Measurements from ENCODE around the gene PXDN.

- TF ChIP-seq, protein P1, sequence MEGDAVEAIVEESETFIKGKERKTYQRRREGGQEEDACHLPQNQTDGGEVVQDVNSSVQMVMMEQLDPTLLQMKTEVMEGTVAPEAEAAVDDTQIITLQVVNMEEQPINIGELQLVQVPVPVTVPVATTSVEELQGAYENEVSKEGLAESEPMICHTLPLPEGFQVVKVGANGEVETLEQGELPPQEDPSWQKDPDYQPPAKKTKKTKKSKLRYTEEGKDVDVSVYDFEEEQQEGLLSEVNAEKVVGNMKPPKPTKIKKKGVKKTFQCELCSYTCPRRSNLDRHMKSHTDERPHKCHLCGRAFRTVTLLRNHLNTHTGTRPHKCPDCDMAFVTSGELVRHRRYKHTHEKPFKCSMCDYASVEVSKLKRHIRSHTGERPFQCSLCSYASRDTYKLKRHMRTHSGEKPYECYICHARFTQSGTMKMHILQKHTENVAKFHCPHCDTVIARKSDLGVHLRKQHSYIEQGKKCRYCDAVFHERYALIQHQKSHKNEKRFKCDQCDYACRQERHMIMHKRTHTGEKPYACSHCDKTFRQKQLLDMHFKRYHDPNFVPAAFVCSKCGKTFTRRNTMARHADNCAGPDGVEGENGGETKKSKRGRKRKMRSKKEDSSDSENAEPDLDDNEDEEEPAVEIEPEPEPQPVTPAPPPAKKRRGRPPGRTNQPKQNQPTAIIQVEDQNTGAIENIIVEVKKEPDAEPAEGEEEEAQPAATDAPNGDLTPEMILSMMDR (IDR thresholded peaks at IDR 0.05): no peak
- no peak for TF ChIP-seq POLR2A (IDR thresholded peaks at IDR 0.05)
Observed at GRCh38 chr2:1715184-1716013, 28.9 kb downstream of the PXDN start.

Measured in heart left ventricle (tissue), 13 donors.